ENCODE measurements around the gene SV2B. TPM values are rescaled to one million over a fixed set of nuclear protein-coding genes. Genes with fewer than 3 reads are reported as not detected.

SV2B gene
- total RNA-seq, 5 donors from 2014 or later (not counting 1 experiment from before 2014, with no cell fraction given), result 0.03 to 0.13 (median 0.09) TPM; not detected in 2

- Mint-ChIP-seq H3K4me3 (no peak overlapping the region), H3K27ac (no peak overlapping the region), H3K36me3 (no peaks in the 10 kb centered on the region), H3K9me3 (no peaks in the 10 kb centered on the region), H3K27me3 (peaks cover 5 to 13% of the 10 kb centered on the region in 2 donors), H3K4me1 (peaks cover 53 to 70% (median 68%) of the 10 kb centered on the region in 3 donors)
- Histone ChIP-seq H3K36me3 (ENCODE audit: control insufficient read depth in 2 of 2, extremely low read depth in 1 of 2, insufficient read depth in 1 of 2, low read length in 1 of 2) (no peaks in the 10 kb centered on the region), H3K27ac (ENCODE audit: low read length) (no peak overlapping the region), H3K9me3 (no peaks in the 10 kb centered on the region), H3K4me1 (ENCODE audit: control insufficient read depth in 1 of 2, extremely low read depth in 1 of 2, insufficient read depth in 2 of 2, low read length in 2 of 2) (peaks cover 32 to 38% of the 10 kb centered on the region in 2 experiments), H3K27me3 (replicated peaks in 1 of 2; ENCODE audit: control insufficient read depth in 2 of 2, extremely low read depth in 1 of 2, insufficient read depth in 2 of 2, low read length in 1 of 2) (peaks cover 0 to 11% of the 10 kb centered on the region in 2 experiments), H3K4me3 (ENCODE audit: control insufficient read depth in 1 of 2, extremely low read depth in 1 of 2, low read length in 1 of 2) (no peak overlapping the region)
- DNase-seq (no peak), ATAC-seq (replicated peaks in 1 of 4) (no peak)
- ChIA-PET CTCF (interaction anchor here in 1 of 2 donors (0.6 kb wide), 1 partner anchor 29 kb away, joined by 5 read pairs; no protein-coding TSS in a partner anchor), POLR2A (interaction anchor here in 1 of 2 donors (0.8 kb wide), 1 partner anchor 1440 kb away, joined by 3 read pairs; no protein-coding TSS in a partner anchor)
- WGBS (ENCODE audit: insufficient coverage), result 91% methylated on average over 6 of the region's 6 CpGs
Observed at GRCh38 chr15:91304786-91305185, 204.7 kb downstream of the SV2B start.

GRCh38 chr15:91306144-91306543, 206.1 kb downstream of the SV2B start:
- H3K4me3 ChIP-seq (ENCODE audit: control insufficient read depth in 1 of 2, extremely low read depth in 1 of 2, low read length in 1 of 2), result no peak overlapping the region
- H3K9me3 Mint-ChIP-seq, result no peaks in the 10 kb centered on the region
- peaks cover 37 to 49% of the 10 kb centered on the region in 2 experiments for H3K4me1 ChIP-seq (ENCODE audit: control insufficient read depth in 1 of 2, extremely low read depth in 1 of 2, insufficient read depth in 2 of 2, low read length in 2 of 2)
- CTCF ChIA-PET, result no interaction called here
- DNase-seq, result no peak
- H3K27me3 Mint-ChIP-seq, result peaks cover 5 to 7% of the 10 kb centered on the region in 2 donors
- no peak overlapping the region for H3K27ac ChIP-seq (ENCODE audit: low read length)
- no peak for ATAC-seq (replicated peaks in 1 of 4)
- H3K27ac Mint-ChIP-seq, result no peak overlapping the region
- H3K36me3 Mint-ChIP-seq, result no peaks in the 10 kb centered on the region
- POLR2A ChIA-PET, result no interaction called here
- WGBS (ENCODE audit: insufficient coverage), result 93% methylated on average over 6 of the region's 7 CpGs
- H3K27me3 ChIP-seq (replicated peaks in 1 of 2; ENCODE audit: control insufficient read depth in 2 of 2, extremely low read depth in 1 of 2, insufficient read depth in 2 of 2, low read length in 1 of 2), result peaks cover 0 to 14% of the 10 kb centered on the region in 2 experiments
- H3K9me3 ChIP-seq, result no peaks in the 10 kb centered on the region
- H3K4me3 Mint-ChIP-seq, result peak overlapping the region in 1 of 3 donors; percentile 25
- H3K4me1 Mint-ChIP-seq, result peaks cover 60 to 81% (median 79%) of the 10 kb centered on the region in 3 donors
- no peaks in the 10 kb centered on the region for H3K36me3 ChIP-seq (ENCODE audit: control insufficient read depth in 2 of 2, extremely low read depth in 1 of 2, insufficient read depth in 1 of 2, low read length in 1 of 2)

- Histone ChIP-seq H3K4me1 (ENCODE audit: control insufficient read depth in 1 of 2, extremely low read depth in 1 of 2, insufficient read depth in 2 of 2, low read length in 2 of 2) (peaks cover 47 to 61% of the 10 kb centered on the region in 2 experiments), H3K36me3 (ENCODE audit: control insufficient read depth in 2 of 2, extremely low read depth in 1 of 2, insufficient read depth in 1 of 2, low read length in 1 of 2) (no peaks in the 10 kb centered on the region), H3K4me3 (ENCODE audit: control insufficient read depth in 1 of 2, extremely low read depth in 1 of 2, low read length in 1 of 2) (no peak overlapping the region), H3K27me3 (replicated peaks in 1 of 2; ENCODE audit: control insufficient read depth in 2 of 2, extremely low read depth in 1 of 2, insufficient read depth in 2 of 2, low read length in 1 of 2) (peaks cover 0 to 14% of the 10 kb centered on the region in 2 experiments), H3K27ac (ENCODE audit: low read length) (no peak overlapping the region), H3K9me3 (no peaks in the 10 kb centered on the region)
- no peak overlapping the region for H3K4me3 Mint-ChIP-seq
- no peaks in the 10 kb centered on the region for H3K9me3 Mint-ChIP-seq
- H3K36me3 Mint-ChIP-seq, result no peaks in the 10 kb centered on the region
- H3K27ac Mint-ChIP-seq, result peak overlapping the region in 1 of 2 donors; percentile 64
- H3K27me3 Mint-ChIP-seq, result peaks cover 5 to 7% of the 10 kb centered on the region in 2 donors
- ATAC-seq (replicated peaks in 1 of 4) (no peak), DNase-seq (no peak)
- CTCF ChIA-PET, result interaction anchor here in 1 of 2 donors (0.6 kb wide), 1 partner anchor 1245 kb away, joined by 3 read pairs; no protein-coding TSS in a partner anchor
- 71% methylated on average over 1 of the region's 2 CpGs for WGBS (ENCODE audit: insufficient coverage)
- POLR2A ChIA-PET, result no interaction called here
- H3K4me1 Mint-ChIP-seq, result peaks cover 74 to 96% (median 90%) of the 10 kb centered on the region in 3 donors
Observed at GRCh38 chr15:91307601-91308000, 207.5 kb downstream of the SV2B start.

GRCh38 chr15:91308199-91308598, 208.1 kb downstream of the SV2B start:
- ATAC-seq (replicated peaks in 1 of 4), result peak in 3 of 4 experiments; percentile 39 to 47 (median 46)
- POLR2A ChIA-PET, result no interaction called here
- Mint-ChIP-seq H3K4me3 (no peak overlapping the region), H3K4me1 (peaks cover 74 to 96% (median 91%) of the 10 kb centered on the region in 3 donors), H3K9me3 (peaks cover 0 to under 1% (median 0%) of the 10 kb centered on the region in 3 donors), H3K27me3 (peaks cover 5% of the 10 kb centered on the region in 2 donors), H3K36me3 (no peaks in the 10 kb centered on the region), H3K27ac (peak overlapping the region in 1 of 2 donors; percentile 40)
- DNase-seq, result peak in 1 of 35 experiments; percentile 15
- CTCF ChIA-PET, result interaction anchor here in 1 of 2 donors (0.6 kb wide), 1 partner anchor 1246 kb away, joined by 3 read pairs; no protein-coding TSS in a partner anchor
- Histone ChIP-seq H3K27me3 (replicated peaks in 1 of 2; ENCODE audit: control insufficient read depth in 2 of 2, extremely low read depth in 1 of 2, insufficient read depth in 2 of 2, low read length in 1 of 2) (peaks cover 0 to 14% of the 10 kb centered on the region in 2 experiments), H3K4me3 (ENCODE audit: control insufficient read depth in 1 of 2, extremely low read depth in 1 of 2, low read length in 1 of 2) (peak overlapping the region in 1 of 2 donors; percentile 10), H3K27ac (ENCODE audit: low read length) (no peak overlapping the region), H3K36me3 (ENCODE audit: control insufficient read depth in 2 of 2, extremely low read depth in 1 of 2, insufficient read depth in 1 of 2, low read length in 1 of 2) (no peaks in the 10 kb centered on the region), H3K4me1 (ENCODE audit: control insufficient read depth in 1 of 2, extremely low read depth in 1 of 2, insufficient read depth in 2 of 2, low read length in 2 of 2) (peaks cover 43 to 55% of the 10 kb centered on the region in 2 experiments), H3K9me3 (no peaks in the 10 kb centered on the region)
- no CpG with 5 or more reads among the region's 4 CpGs for WGBS (ENCODE audit: insufficient coverage)

- WGBS (ENCODE audit: insufficient coverage), result 7% methylated on average over 2 of the region's 4 CpGs
- peak in 2 of 35 experiments; percentile 9 to 16 for DNase-seq
Observed at GRCh38 chr15:91308855-91309254, 208.8 kb downstream of the SV2B start.

GRCh38 chr15:91311986-91312385, 211.9 kb downstream of the SV2B start:
- H3K27ac Mint-ChIP-seq, result peak overlapping the region in 1 of 2 donors; percentile 65
- peaks cover 70 to 86% (median 79%) of the 10 kb centered on the region in 3 donors for H3K4me1 Mint-ChIP-seq
- peaks cover 0 to 3% (median 3%) of the 10 kb centered on the region in 3 donors for H3K9me3 Mint-ChIP-seq
- Histone ChIP-seq H3K4me1 (ENCODE audit: control insufficient read depth in 1 of 2, extremely low read depth in 1 of 2, insufficient read depth in 2 of 2, low read length in 2 of 2) (peaks cover 33 to 57% of the 10 kb centered on the region in 2 experiments), H3K27me3 (replicated peaks in 1 of 2; ENCODE audit: control insufficient read depth in 2 of 2, extremely low read depth in 1 of 2, insufficient read depth in 2 of 2, low read length in 1 of 2) (peaks cover 0 to 7% of the 10 kb centered on the region in 2 experiments), H3K9me3 (no peaks in the 10 kb centered on the region), H3K4me3 (ENCODE audit: control insufficient read depth in 1 of 2, extremely low read depth in 1 of 2, low read length in 1 of 2) (peak overlapping the region in 1 of 2 donors; percentile 39), H3K27ac (ENCODE audit: low read length) (no peak overlapping the region), H3K36me3 (ENCODE audit: control insufficient read depth in 2 of 2, extremely low read depth in 1 of 2, insufficient read depth in 1 of 2, low read length in 1 of 2) (no peaks in the 10 kb centered on the region)
- ATAC-seq (replicated peaks in 1 of 4), result peak; percentile 71 to 89 (median 84)
- H3K36me3 Mint-ChIP-seq, result no peaks in the 10 kb centered on the region
- H3K4me3 Mint-ChIP-seq, result peak overlapping the region; percentile 39 to 69 (median 57)
- DNase-seq, result peak in 19 of 35 experiments; percentile 3 to 56 (median 22)
- WGBS (ENCODE audit: insufficient coverage), result 0% methylated on average over 1 of the region's 2 CpGs
- ChIA-PET CTCF (interaction anchor here (0.7 to 1.8 kb wide), 4 partner anchors 9 to 1197 kb away, joined by 3 to 7 read pairs (median 4); no protein-coding TSS in a partner anchor), POLR2A (interaction anchor here in 1 of 2 donors (0.5 kb wide), 1 partner anchor 125 kb away, joined by 3 read pairs; no protein-coding TSS in a partner anchor)
- H3K27me3 Mint-ChIP-seq, result peaks cover 0 to 3% of the 10 kb centered on the region in 2 donors

More at GRCh38 chr15:91308855-91309254, 208.8 kb downstream of the SV2B start:
- no peak overlapping the region for H3K4me3 ChIP-seq (ENCODE audit: control insufficient read depth in 1 of 2, extremely low read depth in 1 of 2, low read length in 1 of 2)
- Mint-ChIP-seq H3K4me3 (peak overlapping the region in 1 of 3 donors; percentile 57), H3K27me3 (peaks cover 4 to 5% of the 10 kb centered on the region in 2 donors), H3K9me3 (peaks cover 0 to 3% (median 3%) of the 10 kb centered on the region in 3 donors), H3K4me1 (peaks cover 71 to 95% (median 88%) of the 10 kb centered on the region in 3 donors), H3K36me3 (no peaks in the 10 kb centered on the region), H3K27ac (no peak overlapping the region)
- no peaks in the 10 kb centered on the region for H3K9me3 ChIP-seq
- no peaks in the 10 kb centered on the region for H3K36me3 ChIP-seq (ENCODE audit: control insufficient read depth in 2 of 2, extremely low read depth in 1 of 2, insufficient read depth in 1 of 2, low read length in 1 of 2)
- CTCF ChIA-PET, result interaction anchor here (0.7 to 1.3 kb wide), 3 partner anchors 10 to 378 kb away, joined by 3 read pairs; no protein-coding TSS in a partner anchor
- ATAC-seq (replicated peaks in 1 of 4), result peak in 3 of 4 experiments; percentile 21 to 41 (median 41)
- H3K4me1 ChIP-seq (ENCODE audit: control insufficient read depth in 1 of 2, extremely low read depth in 1 of 2, insufficient read depth in 2 of 2, low read length in 2 of 2), result peaks cover 36 to 50% of the 10 kb centered on the region in 2 experiments
- H3K27me3 ChIP-seq (replicated peaks in 1 of 2; ENCODE audit: control insufficient read depth in 2 of 2, extremely low read depth in 1 of 2, insufficient read depth in 2 of 2, low read length in 1 of 2), result peaks cover 0 to 12% of the 10 kb centered on the region in 2 experiments
- H3K27ac ChIP-seq (ENCODE audit: low read length), result no peak overlapping the region
- POLR2A ChIA-PET, result no interaction called here
